Lung (tissue), 12 donors: Measurements from ENCODE around the gene REXO5. TPM values are rescaled to one million over a fixed set of nuclear protein-coding genes. Genes with fewer than 3 reads are reported as not detected.

Experiments
- ATAC-seq: fragments of 200-7000 bp; cut with Tn5 transposase; one replicate; pipeline ENCODE4 v1.9.1; 2020; ENCODE audit warnings: moderate number of reproducible peaks; ENCODE audit not compliant: insufficient read depth, low FRiP score
- DNase-seq, 3 donors: peaks; one replicate each; pipeline ENCODE4 v3.0.0-alpha.2; 2013 to 2017
- H3K27ac ChIP-seq, 2 donors: one replicate each; pipeline ENCODE4 v1.5.1; 2013; ENCODE audit warnings: mild to moderate bottlenecking in 2 of 2, moderate library complexity in 2 of 2, control low read depth in 1 of 2, inconsistent platforms in 1 of 2, low read depth in 1 of 2, low read length in 1 of 2
- H3K27me3 ChIP-seq, 3 donors: one replicate each; pipeline ENCODE4 v1.5.1; 2013; ENCODE audit warnings: low read length in 2 of 3; ENCODE audit not compliant: control insufficient read depth in 3 of 3, insufficient read depth in 3 of 3
- H3K36me3 ChIP-seq, 4 donors: one replicate each; pipeline ENCODE4 v1.5.1; 2013; ENCODE audit warnings: low read length in 4 of 4, mild to moderate bottlenecking in 1 of 4, moderate library complexity in 1 of 4; ENCODE audit not compliant: control insufficient read depth in 4 of 4, insufficient read depth in 4 of 4
- H3K4me1 ChIP-seq, 5 donors: one replicate each; pipeline ENCODE4 v1.5.1; 2013; ENCODE audit warnings: low read length in 5 of 5, mild to moderate bottlenecking in 2 of 5, moderate library complexity in 1 of 5; ENCODE audit not compliant: control insufficient read depth in 5 of 5, insufficient read depth in 5 of 5
- H3K4me3 ChIP-seq: one replicate; pipeline ENCODE4 v1.5.1; 2013; ENCODE audit warnings: mild to moderate bottlenecking, control low read depth, moderate library complexity
- H3K9ac ChIP-seq, 2 donors: one replicate each; pipeline ENCODE4 v1.5.1; 2013; ENCODE audit warnings: low read length in 2 of 2, control low read depth in 1 of 2; ENCODE audit not compliant: insufficient read depth in 1 of 2
- H3K9me3 ChIP-seq, 4 donors: one replicate each; pipeline ENCODE4 v1.5.1; 2013; ENCODE audit warnings: low read length in 3 of 4, mild to moderate bottlenecking in 1 of 4, moderate library complexity in 1 of 4; ENCODE audit not compliant: control insufficient read depth in 4 of 4, insufficient read depth in 3 of 4
- CTCF ChIP-seq: IDR thresholded peaks from 2 replicates; pipeline ENCODE4 v1.5.1; 2012; ENCODE audit warnings: mild to moderate bottlenecking; ENCODE audit errors: control extremely low read depth, extremely low read depth
- WGBS, 2 donors: extraction: QIAGEN DNeasy Blood & Tissue Kit; methylation state at CpG; one replicate each; pipeline ENCODE4 v1.1.7; 2013; 5-methylcytosine and 5-hydroxymethylcytosine counted together
- polyA plus RNA-seq, 2 donors: library from polyadenylated mRNA; stranded (reverse); fragments of 200-250 nt; gene quantifications; one replicate each; pipeline ENCODE4 v1.2.1, GENCODE V29; 2013
- total RNA-seq, 2 donors: library from RNA; depleted of rRNA in 1 of 2; stranded (reverse); fragments of >200 nt in 1 of 2; gene quantifications; one replicate each; pipeline ENCODE4 v1.2.1, GENCODE V29; 2014 to 2021
- donor health status: control.
- donor health status: control.
- donor health status: Bipolar disorder and iron deficiency.
- donor health status: healthy.
- donor health status: DM: yes; HTN: yes; CAD: no.

The REXO5 gene
- total and polyA plus RNA-seq, 4 donors = 0.73 to 6.3 (median 1.8) TPM

GRCh38 chr16:20884240-20884556 is 77.9 kb downstream of the REXO5 start:
- no peaks in the 10 kb centered on the region for H3K9me3 ChIP-seq
- WGBS, 2 donors = 35 to 52% methylated on average over 1 of the region's 1 CpG
- H3K36me3 ChIP-seq = peaks cover 1 to 3% (median 2%) of the 10 kb centered on the region in 4 donors
- no peak for TF ChIP-seq CTCF
- DNase-seq (no peak), ATAC-seq (no peak)
- H3K27me3 ChIP-seq = no peaks in the 10 kb centered on the region
- no peak overlapping the region for H3K9ac ChIP-seq
- no peak overlapping the region for H3K27ac ChIP-seq
- H3K4me3 ChIP-seq = no peak overlapping the region
- peaks cover 0 to 38% (median 2%) of the 10 kb centered on the region in 5 donors for H3K4me1 ChIP-seq

GRCh38 chr16:20886320-20886719 is 80.0 kb downstream of the REXO5 start:
- H3K27ac ChIP-seq = no peak overlapping the region
- TF ChIP-seq CTCF = no peak
- ATAC-seq (no peak), DNase-seq (no peak)
- no peak overlapping the region for H3K9ac ChIP-seq
- no peaks in the 10 kb centered on the region for H3K9me3 ChIP-seq
- H3K4me1 ChIP-seq = peaks cover 0 to 34% (median 2%) of the 10 kb centered on the region in 5 donors
- H3K36me3 ChIP-seq = peaks cover 3 to 4% (median 3%) of the 10 kb centered on the region in 4 donors
- no peak overlapping the region for H3K4me3 ChIP-seq
- WGBS, 2 donors = 0 to 50% methylated on average over 1 of the region's 1 CpG
- no peaks in the 10 kb centered on the region for H3K27me3 ChIP-seq

GRCh38 chr16:20887207-20887606 is 80.9 kb downstream of the REXO5 start:
- Histone ChIP-seq H3K9ac (no peak overlapping the region), H3K4me1 (peaks cover 0 to 31% (median 2%) of the 10 kb centered on the region in 5 donors), H3K9me3 (no peaks in the 10 kb centered on the region), H3K4me3 (no peak overlapping the region), H3K36me3 (peaks cover 3 to 8% (median 4%) of the 10 kb centered on the region in 4 donors), H3K27ac (no peak overlapping the region), H3K27me3 (no peaks in the 10 kb centered on the region)
- ATAC-seq = no peak
- no peak for DNase-seq
- 96 to 100% methylated on average over 1 of the region's 1 CpG for WGBS, 2 donors
- TF ChIP-seq CTCF = no peak

- Histone ChIP-seq H3K27me3 (no peaks in the 10 kb centered on the region), H3K36me3 (peaks cover 2 to 13% (median 6%) of the 10 kb centered on the region in 4 donors), H3K4me3 (no peak overlapping the region), H3K9ac (no peak overlapping the region), H3K4me1 (peaks cover 0 to 18% (median 2%) of the 10 kb centered on the region in 5 donors), H3K9me3 (no peaks in the 10 kb centered on the region), H3K27ac (peak overlapping the region in 1 of 2 donors; percentile 63)
- TF ChIP-seq CTCF = no peak
- DNase-seq (peak in 1 of 3 donors; percentile 55), ATAC-seq (no peak)
- WGBS, 2 donors = 86 to 87% methylated on average over 4 of the region's 4 CpGs
Measured at GRCh38 chr16:20889625-20890275, 83.4 kb downstream of the REXO5 start.
